Bronchial epithelial cell (primary cell): ENCODE results near the gene RHBDD1. TPM values are rescaled to one million over a fixed set of nuclear protein-coding genes. Genes with fewer than 3 reads are reported as not detected.

Experiments
- DNase-seq: peaks from one replicate; pipeline ENCODE4 v3.0.0-alpha.2; 2010; ENCODE audit warnings: low read depth
- FAIRE-seq: peaks from 2 replicates; lab custom pipeline; 2011; peaks lifted over from hg19 to GRCh38; lab: Jason Lieb, UNC
- H3K27me3 ChIP-seq: 2 replicates; pipeline ENCODE4 v1.5.1; 2011; ENCODE audit warnings: low read length; ENCODE audit not compliant: control insufficient read depth, insufficient read depth
- H3K36me3 ChIP-seq: 2 replicates; pipeline ENCODE4 v1.5.1; 2011; ENCODE audit warnings: low read length; ENCODE audit not compliant: control insufficient read depth, insufficient read depth
- H3K4me3 ChIP-seq: 2 replicates; pipeline ENCODE4 v1.5.1; 2011; ENCODE audit warnings: mild to moderate bottlenecking, low read depth, low read length, control low read depth
- CTCF ChIP-seq: IDR thresholded peaks from 2 replicates; pipeline ENCODE4 v1.5.1; 2011; ENCODE audit warnings: mild to moderate bottlenecking, moderate library complexity, low read length, control low read depth, inconsistent platforms; ENCODE audit not compliant: insufficient read depth, severe bottlenecking
- total RNA-seq: library from RNA; depleted of rRNA; stranded (reverse); fragments of >200 nt; gene quantifications from 2 replicates; pipeline ENCODE4 v1.2.1, GENCODE V29; 2014

Gene RHBDD1
- total RNA-seq, 1 donor from 2014 or later: 29.7 TPM

- peak overlapping the region; percentile 96 for H3K4me3 ChIP-seq
- H3K27me3 ChIP-seq: no peaks in the 10 kb centered on the region
- no peak for TF ChIP-seq CTCF
- FAIRE-seq (no peak), DNase-seq (no peak)
- H3K36me3 ChIP-seq: no peaks in the 10 kb centered on the region
These were observed 446 bp upstream of the RHBDD1 start for GRCh38 chr2:226835420-226835795.

GRCh38 chr2:226836548-226836885 is 663 bp downstream of the RHBDD1 start:
- H3K36me3 ChIP-seq: no peaks in the 10 kb centered on the region
- DNase-seq: no peak
- FAIRE-seq: no peak
- no peak for TF ChIP-seq CTCF
- H3K27me3 ChIP-seq: no peaks in the 10 kb centered on the region
- H3K4me3 ChIP-seq: peak overlapping the region; percentile 96

GRCh38 chr2:226837334-226837733 is 1.5 kb downstream of the RHBDD1 start:
- no peak for DNase-seq
- no peaks in the 10 kb centered on the region for H3K27me3 ChIP-seq
- peak overlapping the region; percentile 96 for H3K4me3 ChIP-seq
- FAIRE-seq: no peak
- no peak for TF ChIP-seq CTCF
- no peaks in the 10 kb centered on the region for H3K36me3 ChIP-seq

- Histone ChIP-seq H3K36me3 (no peaks in the 10 kb centered on the region), H3K4me3 (no peak overlapping the region), H3K27me3 (no peaks in the 10 kb centered on the region)
- DNase-seq (no peak), FAIRE-seq (no peak)
- no peak for TF ChIP-seq CTCF
These were observed 2.1 kb downstream of the RHBDD1 start for GRCh38 chr2:226837787-226838603.

GRCh38 chr2:226838722-226839121 is 2.9 kb downstream of the RHBDD1 start:
- no peaks in the 10 kb centered on the region for H3K36me3 ChIP-seq
- TF ChIP-seq CTCF: no peak
- H3K27me3 ChIP-seq: no peaks in the 10 kb centered on the region
- H3K4me3 ChIP-seq: no peak overlapping the region
- no peak for FAIRE-seq
- no peak for DNase-seq

GRCh38 chr2:226839161-226839560 is 3.3 kb downstream of the RHBDD1 start:
- no peak for DNase-seq
- Histone ChIP-seq H3K4me3 (no peak overlapping the region), H3K27me3 (no peaks in the 10 kb centered on the region), H3K36me3 (no peaks in the 10 kb centered on the region)
- FAIRE-seq: no peak
- TF ChIP-seq CTCF: no peak
